ENCODE measurements around the gene MC2R.
A peak's percentile ranks its signal among the peaks of the same experiment; 100 is the strongest.
"Not testable (repeated sequence)": the region's sequence is repeated elsewhere in the genome, so short reads cannot be mapped to it uniquely, and the experiment has no call there.

The MC2R gene

DNA sequence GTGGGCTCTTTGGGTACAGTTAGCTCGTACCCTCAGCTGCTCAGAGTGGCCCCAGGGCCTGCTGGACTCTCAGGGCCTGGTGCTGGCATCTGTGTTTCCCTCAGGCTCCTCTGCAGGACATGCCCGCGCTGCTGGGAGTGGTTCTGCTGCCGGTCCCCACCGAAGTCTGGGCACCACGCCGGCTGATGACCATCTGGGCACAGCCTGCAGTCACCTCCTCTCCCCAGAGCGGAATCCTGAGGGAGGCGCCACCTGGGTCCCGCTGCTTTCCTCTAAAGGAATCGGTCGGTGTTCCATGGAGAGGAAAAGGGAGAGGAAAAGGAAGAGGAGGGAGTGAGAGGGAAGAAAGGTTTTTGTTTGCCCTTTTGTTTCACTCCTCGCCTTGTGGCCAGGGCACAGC is 43.6 kb downstream of the MC2R start:
- H3K23ac ChIP-seq (ENCODE audit: low read length), result no peak overlapping the region
- no peaks in the 10 kb centered on the region for H3K79me2 ChIP-seq (ENCODE audit: control insufficient read depth, insufficient read depth, low read length, poor library complexity)
- WGBS (ENCODE audit: extremely low coverage, insufficient coverage, insufficient read length), result no CpG with 5 or more reads among the region's 13 CpGs
- H2BK5ac ChIP-seq (ENCODE audit: low read depth, low read length, poor library complexity), result no peak overlapping the region
- no peak overlapping the region for H4K8ac ChIP-seq (ENCODE audit: low read depth, low read length)
- H3K14ac ChIP-seq (ENCODE audit: low read length), result no peak overlapping the region
- H3K4me2 ChIP-seq (ENCODE audit: low read length), result no peak overlapping the region
- H3K36me3 ChIP-seq (ENCODE audit: control insufficient read depth in 1 of 2, insufficient read depth in 2 of 2, low read length in 2 of 2), result no peaks in the 10 kb centered on the region
- H3K9ac ChIP-seq (ENCODE audit: low read length), result no peak overlapping the region
- H3K27me3 ChIP-seq (ENCODE audit: insufficient read depth, low read length), result peaks cover 12% of the 10 kb centered on the region
- no peaks in the 10 kb centered on the region for H3K79me1 ChIP-seq (ENCODE audit: low read length)
- no peak overlapping the region for H3K4me3 ChIP-seq (ENCODE audit: low read depth, low read length)
- no peak overlapping the region for H4K12ac ChIP-seq (ENCODE audit: low read depth, low read length)
- no peak overlapping the region for H2AK5ac ChIP-seq (ENCODE audit: low read length)
- no peak overlapping the region for H3K4ac ChIP-seq (ENCODE audit: low read depth, low read length)
- no peak overlapping the region for H2BK12ac ChIP-seq (ENCODE audit: low read length)
- no peaks in the 10 kb centered on the region for H3K4me1 ChIP-seq (ENCODE audit: control insufficient read depth in 1 of 2, insufficient read depth in 2 of 2, low read length in 2 of 2)
- H3K9me3 ChIP-seq (ENCODE audit: insufficient read depth, low read depth, low read length), result no peaks in the 10 kb centered on the region
- no peak for DNase-seq
- no peak overlapping the region for H2BK120ac ChIP-seq (ENCODE audit: insufficient read depth, low read length, poor library complexity)
- H4K91ac ChIP-seq (ENCODE audit: low read depth, low read length), result no peak overlapping the region
- H2AFZ ChIP-seq (ENCODE audit: insufficient read depth, low read length, poor library complexity), result no peak overlapping the region
- H3K27ac ChIP-seq (ENCODE audit: low read depth, low read length), result no peak overlapping the region
- no peak overlapping the region for H3K18ac ChIP-seq (ENCODE audit: low read length)

DNA sequence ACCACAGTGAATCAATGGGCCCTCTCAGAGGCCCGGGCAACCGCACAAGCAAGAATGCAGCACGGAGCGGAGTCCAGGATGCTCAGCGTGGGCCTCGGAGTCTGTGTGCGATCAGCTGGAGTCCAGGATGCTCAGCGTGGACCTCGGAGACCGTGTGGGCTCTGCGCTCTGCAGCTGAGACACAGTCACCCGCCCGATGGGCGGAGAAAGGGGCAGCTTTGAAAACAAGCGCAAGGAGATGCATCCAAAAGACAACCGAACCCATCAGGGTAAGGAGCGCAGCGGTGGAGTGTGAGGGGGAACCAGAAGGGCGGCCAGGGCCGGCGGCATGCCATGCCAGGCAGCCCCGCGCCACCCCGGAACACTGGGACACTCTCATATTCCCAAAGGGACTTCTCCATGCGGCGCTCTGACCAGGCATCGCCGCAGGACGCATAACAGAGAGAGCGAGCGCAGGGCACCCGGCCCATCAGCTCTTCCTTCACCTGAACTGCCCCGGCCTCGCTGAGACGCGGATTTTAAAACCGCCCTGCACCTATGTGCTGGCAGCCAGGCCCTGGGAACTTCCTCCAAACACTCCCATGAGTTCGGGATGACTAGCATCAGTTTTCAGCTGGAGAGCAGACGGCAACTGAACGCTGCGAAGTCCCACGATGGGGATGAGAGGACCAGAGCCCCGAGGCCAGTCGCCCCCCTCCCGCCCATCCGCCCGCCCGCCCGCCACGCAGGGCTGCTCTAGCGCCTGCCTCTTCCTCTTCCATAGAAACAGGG is 46.6 kb downstream of the MC2R start:
- no peak overlapping the region for H4K8ac ChIP-seq (ENCODE audit: low read depth, low read length)
- no peak overlapping the region for H3K4me3 ChIP-seq (ENCODE audit: low read depth, low read length)
- no peak overlapping the region for H3K14ac ChIP-seq (ENCODE audit: low read length)
- no peaks in the 10 kb centered on the region for H3K4me1 ChIP-seq (ENCODE audit: control insufficient read depth in 1 of 2, insufficient read depth in 2 of 2, low read length in 2 of 2)
- H2BK120ac ChIP-seq (ENCODE audit: insufficient read depth, low read length, poor library complexity), result no peak overlapping the region
- H2AK5ac ChIP-seq (ENCODE audit: low read length), result no peak overlapping the region
- no peak overlapping the region for H4K12ac ChIP-seq (ENCODE audit: low read depth, low read length)
- H3K27me3 ChIP-seq (ENCODE audit: insufficient read depth, low read length), result peaks cover 12% of the 10 kb centered on the region
- no peak overlapping the region for H3K27ac ChIP-seq (ENCODE audit: low read depth, low read length)
- no peak overlapping the region for H2AFZ ChIP-seq (ENCODE audit: insufficient read depth, low read length, poor library complexity)
- H3K18ac ChIP-seq (ENCODE audit: low read length), result no peak overlapping the region
- no peaks in the 10 kb centered on the region for H3K36me3 ChIP-seq (ENCODE audit: control insufficient read depth in 1 of 2, insufficient read depth in 2 of 2, low read length in 2 of 2)
- no peaks in the 10 kb centered on the region for H3K79me2 ChIP-seq (ENCODE audit: control insufficient read depth, insufficient read depth, low read length, poor library complexity)
- H2BK12ac ChIP-seq (ENCODE audit: low read length), result no peak overlapping the region
- DNase-seq, result no peak
- no peak overlapping the region for H2BK5ac ChIP-seq (ENCODE audit: low read depth, low read length, poor library complexity)
- no peak overlapping the region for H3K23ac ChIP-seq (ENCODE audit: low read length)
- H3K4me2 ChIP-seq (ENCODE audit: low read length), result peak overlapping the region; percentile 3
- H3K9ac ChIP-seq (ENCODE audit: low read length), result no peak overlapping the region
- no CpG with 5 or more reads among the region's 51 CpGs for WGBS (ENCODE audit: extremely low coverage, insufficient coverage, insufficient read length)
- H3K9me3 ChIP-seq (ENCODE audit: insufficient read depth, low read depth, low read length), result peaks cover 2% of the 10 kb centered on the region
- no peaks in the 10 kb centered on the region for H3K79me1 ChIP-seq (ENCODE audit: low read length)
- no peak overlapping the region for H3K4ac ChIP-seq (ENCODE audit: low read depth, low read length)
- no peak overlapping the region for H4K91ac ChIP-seq (ENCODE audit: low read depth, low read length)

DNA sequence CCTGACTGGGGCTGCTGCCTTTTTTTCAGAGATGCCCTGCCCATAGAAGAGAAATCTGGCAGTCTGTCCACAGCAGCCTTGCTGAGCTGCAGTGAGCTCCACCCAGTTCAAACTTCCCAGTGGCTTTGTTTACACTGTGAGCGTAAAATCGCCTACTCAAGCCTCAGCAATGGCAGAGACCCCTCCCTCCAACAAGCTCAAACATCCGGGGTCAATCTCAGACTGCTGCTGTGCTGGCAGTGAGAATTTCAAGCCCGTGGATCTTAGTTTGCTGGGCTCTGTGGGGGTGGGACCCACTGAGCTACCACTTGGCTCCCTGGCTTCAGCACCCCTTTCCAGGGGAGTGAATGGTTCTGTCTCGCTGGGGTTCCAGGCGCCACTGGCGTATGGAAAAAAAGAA is 52.4 kb downstream of the MC2R start:
- H4K8ac ChIP-seq (ENCODE audit: low read depth, low read length); H3K27me3 ChIP-seq (ENCODE audit: insufficient read depth, low read length); H3K79me1 ChIP-seq (ENCODE audit: low read length); H2AK5ac ChIP-seq (ENCODE audit: low read length); H4K91ac ChIP-seq (ENCODE audit: low read depth, low read length); H2BK5ac ChIP-seq (ENCODE audit: low read depth, low read length, poor library complexity); DNase-seq; H3K23ac ChIP-seq (ENCODE audit: low read length); H2BK120ac ChIP-seq (ENCODE audit: insufficient read depth, low read length, poor library complexity); H3K27ac ChIP-seq (ENCODE audit: low read depth, low read length); H2BK12ac ChIP-seq (ENCODE audit: low read length); H3K4me1 ChIP-seq (ENCODE audit: control insufficient read depth in 1 of 2, insufficient read depth in 2 of 2, low read length in 2 of 2); H3K79me2 ChIP-seq (ENCODE audit: control insufficient read depth, insufficient read depth, low read length, poor library complexity); H3K4me2 ChIP-seq (ENCODE audit: low read length); H3K18ac ChIP-seq (ENCODE audit: low read length); H3K36me3 ChIP-seq (ENCODE audit: control insufficient read depth in 1 of 2, insufficient read depth in 2 of 2, low read length in 2 of 2); H3K14ac ChIP-seq (ENCODE audit: low read length); H3K4ac ChIP-seq (ENCODE audit: low read depth, low read length); H3K9ac ChIP-seq (ENCODE audit: low read length); H3K4me3 ChIP-seq (ENCODE audit: low read depth, low read length); H2AFZ ChIP-seq (ENCODE audit: insufficient read depth, low read length, poor library complexity); H3K9me3 ChIP-seq (ENCODE audit: insufficient read depth, low read depth, low read length); H4K12ac ChIP-seq (ENCODE audit: low read depth, low read length): not testable (repeated sequence)
- WGBS (ENCODE audit: extremely low coverage, insufficient coverage, insufficient read length), result no CpG with 5 or more reads among the region's 7 CpGs

DNA sequence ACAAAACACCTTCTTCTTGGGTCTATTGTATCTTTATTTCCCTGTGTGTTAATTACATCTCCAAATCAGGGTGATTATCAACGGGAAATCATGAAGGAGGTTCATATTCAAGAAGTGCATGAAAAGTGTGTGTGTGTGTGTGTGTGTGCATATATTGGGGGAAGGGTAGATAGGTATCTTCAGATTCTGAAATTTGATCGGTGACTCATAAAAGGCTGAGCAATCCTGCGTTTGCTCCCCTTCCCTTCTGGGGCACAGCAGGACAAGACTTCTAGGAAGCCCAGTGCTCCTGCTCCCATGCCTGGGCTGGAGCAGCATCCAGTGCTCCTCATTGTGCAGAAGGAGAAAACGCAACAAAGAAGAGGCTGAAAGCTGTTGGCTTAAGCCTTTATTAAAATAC is 65.5 kb downstream of the MC2R start:
- no peaks in the 10 kb centered on the region for H3K27me3 ChIP-seq (ENCODE audit: insufficient read depth, low read length)
- H3K79me1 ChIP-seq (ENCODE audit: low read length), result no peaks in the 10 kb centered on the region
- no peak overlapping the region for H3K18ac ChIP-seq (ENCODE audit: low read length)
- H3K9me3 ChIP-seq (ENCODE audit: insufficient read depth, low read depth, low read length), result peaks cover 6% of the 10 kb centered on the region
- H3K36me3 ChIP-seq (ENCODE audit: control insufficient read depth in 1 of 2, insufficient read depth in 2 of 2, low read length in 2 of 2), result no peaks in the 10 kb centered on the region
- no peak overlapping the region for H4K91ac ChIP-seq (ENCODE audit: low read depth, low read length)
- H3K4me2 ChIP-seq (ENCODE audit: low read length), result no peak overlapping the region
- no peak overlapping the region for H4K12ac ChIP-seq (ENCODE audit: low read depth, low read length)
- H3K14ac ChIP-seq (ENCODE audit: low read length), result no peak overlapping the region
- no peaks in the 10 kb centered on the region for H3K79me2 ChIP-seq (ENCODE audit: control insufficient read depth, insufficient read depth, low read length, poor library complexity)
- H3K23ac ChIP-seq (ENCODE audit: low read length), result no peak overlapping the region
- H2AK5ac ChIP-seq (ENCODE audit: low read length), result no peak overlapping the region
- no peaks in the 10 kb centered on the region for H3K4me1 ChIP-seq (ENCODE audit: control insufficient read depth in 1 of 2, insufficient read depth in 2 of 2, low read length in 2 of 2)
- H3K27ac ChIP-seq (ENCODE audit: low read depth, low read length), result no peak overlapping the region
- WGBS (ENCODE audit: extremely low coverage, insufficient coverage, insufficient read length), result no CpG with 5 or more reads among the region's 4 CpGs
- no peak overlapping the region for H2BK12ac ChIP-seq (ENCODE audit: low read length)
- H3K4me3 ChIP-seq (ENCODE audit: low read depth, low read length), result no peak overlapping the region
- H3K4ac ChIP-seq (ENCODE audit: low read depth, low read length), result no peak overlapping the region
- DNase-seq, result no peak
- no peak overlapping the region for H2AFZ ChIP-seq (ENCODE audit: insufficient read depth, low read length, poor library complexity)
- H2BK120ac ChIP-seq (ENCODE audit: insufficient read depth, low read length, poor library complexity), result no peak overlapping the region
- no peak overlapping the region for H2BK5ac ChIP-seq (ENCODE audit: low read depth, low read length, poor library complexity)
- no peak overlapping the region for H4K8ac ChIP-seq (ENCODE audit: low read depth, low read length)
- H3K9ac ChIP-seq (ENCODE audit: low read length), result no peak overlapping the region
